Neural cell (in vitro differentiated cells): ENCODE measurements around the gene SLC29A4. TPM values are rescaled to one million over a fixed set of nuclear protein-coding genes. Genes with fewer than 3 reads are reported as not detected.
"Not testable (repeated sequence)": the region's sequence is repeated elsewhere in the genome, so short reads cannot be mapped to it uniquely, and the experiment has no call there.

Experiments used
- H2AFZ ChIP-seq: fragments of 200-600, 300-800 bp; sonication (generic), shearing (Covaris generic); 2 replicates; pipeline ENCODE4 v1.6.0; 2014; ENCODE audit warnings: low read depth, mild to moderate bottlenecking, antibody characterized with exemption, low read length, moderate library complexity
- H3F3A ChIP-seq: fragments of 200-600 bp; shearing (Covaris generic); 2 replicates; pipeline ENCODE4 v1.6.1; 2016; ENCODE audit warnings: mild to moderate bottlenecking, moderate library complexity, mixed read lengths, antibody characterized with exemption, low read length; ENCODE audit not compliant: insufficient read depth, poor library complexity, severe bottlenecking
- H3K27ac ChIP-seq: fragments of 200-600, 300-800 bp; sonication (generic), shearing (Covaris generic); 2 replicates; pipeline ENCODE4 v1.5.1; 2014; ENCODE audit warnings: mild to moderate bottlenecking, low read length, moderate library complexity
- H3K27me3 ChIP-seq: fragments of 300-800, 200-600 bp; sonication (generic), shearing (Covaris generic); 2 replicates; pipeline ENCODE4 v1.6.0; 2014; ENCODE audit warnings: mild to moderate bottlenecking, low read depth, low read length, moderate library complexity; ENCODE audit not compliant: insufficient read depth
- H3K36me3 ChIP-seq: fragments of 300-800, 200-600 bp; sonication (generic), shearing (Covaris generic); 2 replicates; pipeline ENCODE4 v1.5.1; 2014; ENCODE audit warnings: mild to moderate bottlenecking, antibody characterized with exemption, low read length, moderate library complexity; ENCODE audit not compliant: insufficient read depth
- H3K4me2 ChIP-seq: fragments of 300-800, 200-600 bp; sonication (generic), shearing (Covaris generic); 2 replicates; pipeline ENCODE4 v1.6.0; 2014; ENCODE audit warnings: mild to moderate bottlenecking, low read length
- H3K4me3 ChIP-seq: fragments of 300-800, 200-600 bp; sonication (generic), shearing (Covaris generic); 2 replicates; pipeline ENCODE4 v1.5.1; 2014; ENCODE audit warnings: mild to moderate bottlenecking, low read length, moderate library complexity
- H3K79me2 ChIP-seq: fragments of 200-600 bp; shearing (Covaris generic); replicated peaks from 2 replicates; pipeline ENCODE4 v1.6.0; 2014; ENCODE audit warnings: mild to moderate bottlenecking, low read length, moderate library complexity; ENCODE audit not compliant: insufficient read depth
- H3K9ac ChIP-seq: fragments of 300-800, 200-600 bp; sonication (generic), shearing (Covaris generic); 2 replicates; pipeline ENCODE4 v1.6.1; 2016; ENCODE audit warnings: mild to moderate bottlenecking, low read length, mixed read lengths
- H3K9me2 ChIP-seq: fragments of 200-600 bp; shearing (Covaris generic); 2 replicates; pipeline ENCODE4 v1.6.1; 2016; ENCODE audit warnings: mild to moderate bottlenecking, low read length, mixed read lengths; ENCODE audit not compliant: insufficient read depth
- H3K9me3 ChIP-seq: fragments of 200-600, 300-800 bp; sonication (generic), shearing (Covaris generic); 2 replicates; pipeline ENCODE4 v1.6.1; 2016; ENCODE audit warnings: mild to moderate bottlenecking, mixed run types, low read length, moderate library complexity, mixed read lengths
- H4K20me1 ChIP-seq: fragments of 200-600 bp; shearing (Covaris generic); 2 replicates; pipeline ENCODE4 v1.6.1; 2016; ENCODE audit warnings: mild to moderate bottlenecking, mixed run types; ENCODE audit not compliant: insufficient read depth
- CTCF ChIP-seq: fragments of 450-650 bp; IDR thresholded peaks from 2 replicates; pipeline ENCODE4 v1.5.1; 2014; ENCODE audit warnings: antibody characterized with exemption, mild to moderate bottlenecking, moderate library complexity; ENCODE audit not compliant: poor library complexity, severe bottlenecking
- EP300 ChIP-seq: fragments of 450-650 bp; conservative IDR thresholded peaks from 2 replicates; pipeline ENCODE4 v1.6.1; 2014; ENCODE audit warnings: antibody characterized with exemption, mild to moderate bottlenecking, moderate library complexity; ENCODE audit not compliant: poor library complexity, severe bottlenecking
- EZH2 ChIP-seq: fragments of 200-600, 300-800 bp; shearing (Covaris generic), sonication (generic); IDR thresholded peaks from 2 replicates; pipeline ENCODE4 v1.6.1; 2014; ENCODE audit warnings: antibody characterized with exemption, low read length, borderline replicate concordance, mild to moderate bottlenecking; ENCODE audit not compliant: insufficient read depth, poor library complexity, severe bottlenecking
- MXI1 ChIP-seq: fragments of 450-650 bp; conservative IDR thresholded peaks from 2 replicates; pipeline ENCODE4 v1.6.1; 2014; ENCODE audit warnings: antibody characterized with exemption, mild to moderate bottlenecking; ENCODE audit not compliant: poor library complexity, severe bottlenecking
- POLR2AphosphoS5 ChIP-seq: IDR thresholded peaks from 2 replicates; pipeline ENCODE4 v1.6.1; 2012
- RAD21 ChIP-seq: fragments of 450-650 bp; conservative IDR thresholded peaks from 2 replicates; pipeline ENCODE4 v1.6.1; 2014; ENCODE audit warnings: antibody characterized with exemption, mild to moderate bottlenecking, moderate library complexity
- REST ChIP-seq: IDR thresholded peaks from 2 replicates; pipeline ENCODE4 v1.6.1; 2012; ENCODE audit warnings: borderline replicate concordance
- SMC3 ChIP-seq: fragments of 450-650 bp; conservative IDR thresholded peaks from 2 replicates; pipeline ENCODE4 v1.6.1; 2014; ENCODE audit warnings: antibody characterized with exemption, mild to moderate bottlenecking, moderate library complexity; ENCODE audit not compliant: poor library complexity
- TAF1 ChIP-seq: IDR thresholded peaks from 2 replicates; pipeline ENCODE4 v1.6.1; 2012; ENCODE audit warnings: low read depth
- polyA plus RNA-seq: library from polyadenylated mRNA; depleted of rRNA; stranded (reverse); fragments of >200 nt; gene quantifications from 2 replicates; pipeline ENCODE4 v1.2.3, GENCODE V29; 2014

The SLC29A4 gene
- polyA plus RNA-seq, 1 donor from 2014 or later = 32.4 TPM

- H3K4me2 ChIP-seq = no peak overlapping the region
- TF ChIP-seq POLR2AphosphoS5 = no peak
- TF ChIP-seq REST = no peak
- no peak for TF ChIP-seq EZH2
- TF ChIP-seq EP300 = no peak
- no peak for TF ChIP-seq SMC3
- no peak for TF ChIP-seq TAF1
- TF ChIP-seq MXI1 = no peak
- no peak for TF ChIP-seq CTCF
- TF ChIP-seq RAD21 = no peak
- H3K27me3 ChIP-seq = no peaks in the 10 kb centered on the region
- H4K20me1 ChIP-seq = no peaks in the 10 kb centered on the region
- H3K9me2 ChIP-seq = no peaks in the 10 kb centered on the region
- H3K36me3 ChIP-seq = no peaks in the 10 kb centered on the region
- H3K79me2 ChIP-seq = peaks cover 16% of the 10 kb centered on the region
- H3K27ac ChIP-seq = no peak overlapping the region
- H2AFZ ChIP-seq = no peak overlapping the region
- H3K4me3 ChIP-seq = no peak overlapping the region
- H3K9me3 ChIP-seq = no peaks in the 10 kb centered on the region
- no peaks in the 10 kb centered on the region for H3F3A ChIP-seq
- H3K9ac ChIP-seq = no peak overlapping the region
Measured at GRCh38 chr7:5286933-5287332, 4.2 kb downstream of the SLC29A4 start.

- not testable (repeated sequence) for H3K4me3 ChIP-seq, H3K9me3 ChIP-seq, H3K9me2 ChIP-seq, H3K4me2 ChIP-seq, H3F3A ChIP-seq, H3K27ac ChIP-seq, H2AFZ ChIP-seq, H4K20me1 ChIP-seq, H3K27me3 ChIP-seq, H3K9ac ChIP-seq, H3K36me3 ChIP-seq
- H3K79me2 ChIP-seq = peaks cover 16% of the 10 kb centered on the region
Measured at GRCh38 chr7:5287373-5287772, 4.6 kb downstream of the SLC29A4 start.

GRCh38 chr7:5287802-5288201 lies 5.1 kb downstream of the SLC29A4 start:
- Histone ChIP-seq H3K4me3 (no peak overlapping the region), H3F3A (no peaks in the 10 kb centered on the region), H3K9me2 (no peaks in the 10 kb centered on the region), H2AFZ (no peak overlapping the region), H3K27me3 (no peaks in the 10 kb centered on the region), H4K20me1 (no peaks in the 10 kb centered on the region), H3K36me3 (no peaks in the 10 kb centered on the region), H3K79me2 (peaks cover 16% of the 10 kb centered on the region), H3K9me3 (no peaks in the 10 kb centered on the region), H3K27ac (no peak overlapping the region), H3K9ac (no peak overlapping the region), H3K4me2 (no peak overlapping the region)
- no peak for TF ChIP-seq MXI1
- TF ChIP-seq REST = no peak
- no peak for TF ChIP-seq EP300
- no peak for TF ChIP-seq RAD21
- TF ChIP-seq TAF1 = no peak
- no peak for TF ChIP-seq CTCF
